Right lobe of liver (tissue), 6 donors: ENCODE data around the gene GIGYF1. TPM values are rescaled to one million over a fixed set of nuclear protein-coding genes. Genes with fewer than 3 reads are reported as not detected.

ENCODE experiments used
- ATAC-seq, 4 donors: fragments of 200-7000 bp; cut with Tn5 transposase; one replicate each; pipeline ENCODE4 v1.9.1; 2020; ENCODE audit warnings: mild to moderate bottlenecking in 4 of 4, moderate library complexity in 4 of 4
- DNase-seq, 3 donors: peaks; one replicate each; pipeline ENCODE4 v3.0.0-alpha.2; 2020
- H3K27ac ChIP-seq, 3 donors: fragments of 200-600 bp; one replicate each; pipeline ENCODE4 v1.8.0; 2022
- H3K27me3 ChIP-seq, 2 donors: fragments of 200-600 bp; one replicate each; pipeline ENCODE4 v1.8.0; 2022
- H3K36me3 ChIP-seq, 4 donors: fragments of 200-600 bp; sonication (generic) in 1 of 4; one replicate each; pipeline versions ENCODE4 v1.5.1 to v1.8.0; 2017 to 2022; ENCODE audit warnings: control low read depth in 1 of 4
- H3K4me1 ChIP-seq, 4 donors: fragments of 200-600 bp; sonication (generic) in 1 of 4; one replicate each; pipeline versions ENCODE4 v1.5.1 to v1.8.0; 2017 to 2022; ENCODE audit warnings: control low read depth in 1 of 4
- H3K4me3 ChIP-seq, 3 donors: fragments of 200-600 bp; one replicate each; pipeline ENCODE4 v1.8.0; 2022
- H3K9me3 ChIP-seq, 4 donors: fragments of 200-600 bp; sonication (generic) in 1 of 4; one replicate each; pipeline versions ENCODE4 v1.5.1 to v1.8.0; 2017 to 2022; ENCODE audit warnings: control low read depth in 1 of 4
- POLR2A ChIP-seq: fragments of 450-650 bp; IDR thresholded peaks from one replicate; pipeline ENCODE4 v1.6.1; 2017; ENCODE audit warnings: antibody characterized with exemption, mild to moderate bottlenecking
- WGBS: methylation state at CpG from one replicate; pipeline ENCODE4 v1.1.6; 2018; ENCODE audit warnings: low coverage, low lambda C conversion rate; ENCODE audit not compliant: insufficient coverage; ENCODE audit errors: missing lambda C conversion rate; 5-methylcytosine and 5-hydroxymethylcytosine counted together
- intact Hi-C, 2 donors: fragments of 100-400 bp; cut with DNase I; formaldehyde crosslinking; loops; one replicate each; pipeline versions ENCODE4 v1.11.2 to v1.14.1; 2022
- total RNA-seq, 6 experiments: library from RNA; depleted of rRNA in 2 of 6; stranded (reverse); fragments of >200 nt in 2 of 6; fragmentation: NEBNext Ultra II Directional in 3 of 6; extraction: Animal tissue kit (Norgen Biotek cat#: 25700) in 3 of 6; gene quantifications; one replicate each; pipeline versions ENCODE4 v1.1.0 to v1.2.4, GENCODE V29; 2016 to 2023
- TF ChIP-seq, protein P1 (sequence below), 4 donors: fragments of 200-600 bp in 3 of 4; fragments of 450-650 bp in 1 of 4; IDR thresholded peaks; one replicate each; pipeline versions ENCODE4 v1.5.1 to v1.8.0; 2016 to 2022; ENCODE audit warnings: antibody characterized with exemption in 4 of 4, mild to moderate bottlenecking in 2 of 4
- donor health status: DM: no; HTN: yes; CAD: no.
- donor health status: DM: no; HTN: no; CAD: no.
- donor health status: DM: no; HTN: no; CAD: no.
- donor health status: DM: no; HTN: yes; CAD: no.
- donor health status: DM: no; HTN: yes; CAD: no.

Gene GIGYF1
- total RNA-seq, 6 experiments from 2014 or later: 6.6 to 25.1 (median 15.5) TPM

DNA sequence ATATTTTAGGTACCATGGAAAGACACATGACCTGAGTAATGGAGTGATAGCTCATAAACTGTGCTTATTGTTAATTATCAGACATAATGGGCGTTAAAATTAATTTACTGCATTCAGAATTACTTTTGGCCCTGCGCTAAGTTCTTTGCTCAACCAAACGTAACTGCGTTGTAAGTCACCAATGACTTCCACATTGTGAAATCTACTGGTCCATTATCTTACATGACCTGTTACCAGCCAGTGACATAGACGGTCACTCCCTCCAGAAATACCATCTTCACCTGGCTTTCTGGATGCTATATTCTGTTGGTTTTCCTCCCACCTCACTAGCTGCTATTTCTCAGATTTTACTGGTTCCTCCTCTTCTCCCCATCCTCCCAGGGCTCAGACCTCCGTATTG, 5.0 kb upstream of the GIGYF1 start:
- Histone ChIP-seq H3K36me3 (no peaks in the 10 kb centered on the region), H3K27me3 (no peaks in the 10 kb centered on the region), H3K27ac (no peak overlapping the region), H3K4me3 (no peak overlapping the region), H3K4me1 (no peaks in the 10 kb centered on the region), H3K9me3 (no peaks in the 10 kb centered on the region)
- WGBS: 46% methylated on average over 6 of the region's 6 CpGs
- intact Hi-C loops: loop anchor here in 1 of 2 donors (10.0 kb wide), 1 partner anchor 134 kb away; no protein-coding TSS in a partner anchor
- no peak for DNase-seq
- no peak for TF ChIP-seq POLR2A
- TF ChIP-seq, protein P1, sequence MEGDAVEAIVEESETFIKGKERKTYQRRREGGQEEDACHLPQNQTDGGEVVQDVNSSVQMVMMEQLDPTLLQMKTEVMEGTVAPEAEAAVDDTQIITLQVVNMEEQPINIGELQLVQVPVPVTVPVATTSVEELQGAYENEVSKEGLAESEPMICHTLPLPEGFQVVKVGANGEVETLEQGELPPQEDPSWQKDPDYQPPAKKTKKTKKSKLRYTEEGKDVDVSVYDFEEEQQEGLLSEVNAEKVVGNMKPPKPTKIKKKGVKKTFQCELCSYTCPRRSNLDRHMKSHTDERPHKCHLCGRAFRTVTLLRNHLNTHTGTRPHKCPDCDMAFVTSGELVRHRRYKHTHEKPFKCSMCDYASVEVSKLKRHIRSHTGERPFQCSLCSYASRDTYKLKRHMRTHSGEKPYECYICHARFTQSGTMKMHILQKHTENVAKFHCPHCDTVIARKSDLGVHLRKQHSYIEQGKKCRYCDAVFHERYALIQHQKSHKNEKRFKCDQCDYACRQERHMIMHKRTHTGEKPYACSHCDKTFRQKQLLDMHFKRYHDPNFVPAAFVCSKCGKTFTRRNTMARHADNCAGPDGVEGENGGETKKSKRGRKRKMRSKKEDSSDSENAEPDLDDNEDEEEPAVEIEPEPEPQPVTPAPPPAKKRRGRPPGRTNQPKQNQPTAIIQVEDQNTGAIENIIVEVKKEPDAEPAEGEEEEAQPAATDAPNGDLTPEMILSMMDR (IDR thresholded peaks at IDR 0.05): no peak
- no peak for ATAC-seq

DNA sequence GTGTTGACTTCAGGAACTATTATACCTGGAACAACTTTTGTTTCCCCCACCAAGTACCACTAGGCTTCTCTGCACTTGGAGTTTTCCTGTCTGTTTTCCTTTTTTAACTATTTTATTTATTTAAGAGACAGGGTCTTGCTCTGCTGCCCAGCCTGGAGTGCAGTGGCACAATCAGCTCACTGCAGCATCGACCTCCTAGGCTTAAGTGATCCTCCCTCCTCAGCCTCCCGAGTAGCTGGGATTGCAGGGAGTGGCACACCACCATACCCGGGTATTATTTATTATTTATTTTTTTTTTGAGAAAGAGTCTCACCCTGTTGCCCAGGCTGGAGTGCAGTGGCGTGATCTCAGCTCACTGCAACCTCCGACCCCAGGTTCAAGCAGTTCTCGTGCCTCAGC, 2.1 kb upstream of the GIGYF1 start:
- DNase-seq (no peak), ATAC-seq (no peak)
- no peak for TF ChIP-seq POLR2A
- TF ChIP-seq, protein P1 (IDR thresholded peaks at IDR 0.05): no peak
- 87% methylated on average over 3 of the region's 6 CpGs for WGBS
- peaks cover 2 to 19% (median 10%) of the 10 kb centered on the region in 4 donors for H3K4me1 ChIP-seq
- intact Hi-C loops: loop anchor here in 1 of 2 donors (10.0 kb wide), 1 partner anchor 131 kb away; no protein-coding TSS in a partner anchor
- H3K36me3 ChIP-seq: no peaks in the 10 kb centered on the region
- H3K9me3 ChIP-seq: no peaks in the 10 kb centered on the region
- H3K4me3 ChIP-seq: no peak overlapping the region
- no peak overlapping the region for H3K27ac ChIP-seq
- no peaks in the 10 kb centered on the region for H3K27me3 ChIP-seq

DNA sequence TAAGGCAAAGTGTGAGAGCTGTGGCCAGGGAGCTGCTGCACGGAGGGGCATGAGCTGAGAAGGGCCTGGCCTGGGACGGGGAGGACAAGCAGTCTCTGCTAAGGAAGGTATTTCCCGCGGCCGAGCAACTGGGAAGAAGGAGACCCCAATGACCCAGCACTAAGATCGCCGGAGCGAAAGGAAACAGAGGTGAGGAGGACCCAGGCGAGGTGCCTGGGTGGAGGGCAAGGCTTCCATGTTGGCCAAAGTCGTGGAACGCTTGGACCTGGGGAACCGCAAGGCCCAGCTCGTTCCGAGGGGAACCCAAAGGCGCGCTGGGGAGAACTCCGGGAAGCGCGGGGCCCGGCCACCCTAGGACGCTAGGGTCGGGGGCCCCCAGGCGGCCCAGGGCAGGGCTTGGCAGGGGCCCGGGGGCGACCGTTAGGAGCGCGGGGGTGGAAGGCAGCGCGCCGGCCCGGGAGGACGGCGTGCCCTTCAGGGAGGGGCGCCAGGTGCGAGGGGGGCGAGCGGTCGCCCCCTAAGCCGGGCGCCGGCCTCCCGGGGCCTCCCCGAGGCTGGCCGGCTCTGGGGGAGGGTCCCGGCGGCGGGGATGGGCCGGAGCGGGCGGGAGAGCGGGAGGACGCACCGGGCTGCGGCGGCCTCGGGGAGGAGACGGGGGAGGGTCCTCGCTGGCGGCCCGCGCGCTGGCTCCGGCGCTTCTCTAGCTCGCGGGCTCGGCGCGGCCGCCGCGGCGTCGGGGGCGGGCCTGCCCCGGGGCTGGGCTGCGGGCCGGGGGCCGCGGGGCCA, 545 bp downstream of the GIGYF1 start:
- TF ChIP-seq, protein P1 (IDR thresholded peaks at IDR 0.05): no peak
- 1% methylated on average over 16 of the region's 81 CpGs for WGBS
- H3K4me1 ChIP-seq: peaks cover 2 to 19% (median 10%) of the 10 kb centered on the region in 4 donors
- peak overlapping the region; percentile 67 to 82 (median 76) for H3K4me3 ChIP-seq
- H3K27ac ChIP-seq: peak overlapping the region; percentile 47 to 72 (median 62)
- intact Hi-C loops: loop anchor here (5.0 to 10.0 kb wide), 2 partner anchors 121 to 129 kb away; partner anchors contain the start of gene SAP25 (in 1 of the 2)
- no peaks in the 10 kb centered on the region for H3K9me3 ChIP-seq
- H3K27me3 ChIP-seq: no peaks in the 10 kb centered on the region
- peaks cover 0 to 6% (median 0%) of the 10 kb centered on the region in 4 donors for H3K36me3 ChIP-seq
- peak; percentile 7 to 23 (median 13) for ATAC-seq
- DNase-seq: peak in 2 of 3 donors; percentile 53 to 57

DNA sequence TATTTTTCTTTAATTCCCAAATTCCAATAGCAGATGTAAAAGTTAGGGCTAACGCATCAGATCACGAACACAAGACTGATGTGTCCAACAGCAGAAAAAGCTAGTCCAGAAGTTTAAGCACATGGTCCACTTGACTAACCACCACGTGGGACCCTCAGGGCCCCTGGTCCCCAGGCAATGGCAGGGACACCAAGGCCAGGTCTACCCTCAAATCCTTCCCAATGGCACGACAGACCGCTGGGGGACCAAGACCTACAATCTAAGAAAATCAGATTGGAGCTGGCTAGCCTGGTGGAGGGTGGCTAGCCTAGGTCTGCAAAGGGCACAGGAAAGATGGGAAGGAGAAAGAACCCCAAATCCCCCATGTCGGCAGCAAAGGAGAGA, 1.5 kb downstream of the GIGYF1 start:
- WGBS: 62% methylated on average over 6 of the region's 6 CpGs
- no peaks in the 10 kb centered on the region for H3K9me3 ChIP-seq
- TF ChIP-seq, protein P1 (IDR thresholded peaks at IDR 0.05): no peak
- TF ChIP-seq POLR2A: no peak
- H3K27me3 ChIP-seq: no peaks in the 10 kb centered on the region
- ATAC-seq (no peak), DNase-seq (peak in 1 of 3 donors; percentile 30)
- H3K36me3 ChIP-seq: peaks cover 0 to 15% (median 4%) of the 10 kb centered on the region in 4 donors
- intact Hi-C loops: loop anchor here (5.0 to 10.0 kb wide), 2 partner anchors 120 to 128 kb away; partner anchors contain the start of gene SAP25 (in 1 of the 2)
- H3K4me3 ChIP-seq: peak overlapping the region; percentile 67 to 82 (median 76)
- H3K4me1 ChIP-seq: peaks cover 2 to 19% (median 10%) of the 10 kb centered on the region in 4 donors
- no peak overlapping the region for H3K27ac ChIP-seq
